DMS53 treated with DMSO at 0.1 percent for 48 hours (cell line): ENCODE results near the gene HEPN1.

Experiments used
- DNase-seq: peaks from one replicate; lab custom pipeline; 2025; ENCODE audit not compliant: unreplicated experiment; lab: John Stamatoyannopoulos, UW

Gene HEPN1

GRCh38 chr11:124884869-124885479 is 34.1 kb upstream of the HEPN1 start:
- DNase-seq: no peak

GRCh38 chr11:124886476-124886875 is 32.6 kb upstream of the HEPN1 start:
- no peak for DNase-seq

DNA sequence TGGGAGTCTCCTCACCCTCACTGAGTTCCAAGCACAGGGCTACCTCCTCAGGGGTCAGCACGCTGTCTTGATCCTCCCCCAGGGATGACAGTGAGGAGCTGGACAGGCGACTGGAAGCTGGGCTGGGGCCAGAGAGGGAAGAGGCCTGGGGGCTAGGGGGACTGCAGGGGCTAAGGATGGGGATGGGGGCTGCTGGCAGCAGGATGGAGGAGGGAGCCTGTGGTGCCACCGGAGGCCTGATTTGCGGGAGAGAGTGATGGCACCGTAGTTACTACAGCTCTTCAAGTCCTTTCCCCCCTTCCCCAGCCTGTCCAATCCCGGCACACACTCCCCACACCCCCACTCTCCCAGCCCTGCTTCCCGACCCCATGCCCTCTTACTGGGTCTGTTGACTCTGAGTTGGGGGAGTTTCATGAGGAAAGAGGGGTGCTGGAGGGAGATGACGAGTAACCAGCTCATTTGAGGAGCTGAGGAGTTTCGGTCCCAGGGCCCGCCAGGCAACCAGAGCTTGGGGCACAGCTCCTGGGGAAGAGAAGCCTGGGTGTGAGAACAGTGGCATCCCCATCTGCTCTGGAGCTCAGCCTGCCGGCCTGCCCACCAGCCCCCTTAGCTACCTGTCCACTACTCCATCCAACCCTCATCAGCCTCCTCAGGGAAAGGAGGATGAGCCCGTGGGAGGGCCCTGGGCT is 31.9 kb upstream of the HEPN1 start:
- DNase-seq: no peak

DNA sequence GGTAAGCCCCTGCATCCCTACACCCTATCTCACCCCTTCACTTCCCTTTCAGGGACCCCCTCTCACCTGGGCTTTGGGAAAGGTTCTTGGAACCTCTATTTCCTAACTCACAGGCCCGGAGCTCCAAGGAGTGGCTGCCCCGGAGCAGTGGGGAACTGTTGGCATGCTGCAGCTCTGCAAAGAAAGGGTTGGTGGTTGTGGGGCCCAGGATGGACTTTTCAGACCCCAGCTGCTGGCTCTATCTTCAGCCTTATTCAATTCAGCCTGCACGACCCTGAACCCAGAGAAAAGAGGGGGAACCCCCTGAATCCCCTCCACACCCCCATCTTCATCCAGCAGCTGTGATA is 31.4 kb upstream of the HEPN1 start:
- no peak for DNase-seq

DNA sequence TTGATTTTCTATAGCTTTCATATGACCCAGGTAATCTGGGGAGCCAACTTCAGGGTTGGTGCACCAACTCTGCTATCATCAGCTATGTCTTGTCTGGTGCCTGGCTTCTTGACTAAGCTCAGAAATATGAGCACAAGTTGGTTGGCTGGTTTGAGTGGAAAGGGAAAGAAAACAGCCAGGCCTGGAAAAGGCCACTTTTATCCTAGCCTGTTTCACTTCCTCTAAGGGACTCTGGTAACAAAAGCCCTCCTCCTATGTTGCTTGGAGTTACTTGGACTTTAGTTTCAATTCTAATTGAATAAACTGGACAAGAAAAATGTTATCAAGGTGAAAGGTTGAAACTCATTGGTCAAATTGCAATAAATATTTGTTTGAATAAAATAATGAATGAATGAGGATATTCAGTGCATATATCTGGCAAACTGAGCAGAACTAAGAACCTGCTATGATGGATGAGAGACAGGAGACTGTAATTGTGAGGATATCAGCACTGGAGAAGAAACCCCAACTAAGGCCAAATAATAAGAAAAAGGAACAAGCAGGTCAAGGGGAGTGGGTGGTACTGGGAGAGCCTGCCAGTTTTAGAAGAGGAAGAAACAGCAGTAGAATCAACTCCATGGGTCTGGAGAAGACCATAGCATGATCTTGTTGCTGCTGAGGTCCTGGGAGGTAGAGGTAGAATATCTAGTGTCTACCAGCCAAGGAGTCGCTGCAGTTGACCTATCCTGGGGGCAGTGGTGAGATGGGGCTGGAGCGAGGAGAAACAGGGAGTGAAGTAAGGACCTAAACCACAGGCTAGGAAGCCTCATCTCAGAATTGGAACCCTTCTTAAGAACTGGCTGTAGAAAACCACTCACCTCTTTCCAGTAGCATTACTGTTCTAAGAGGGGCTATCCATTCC is 29.6 kb upstream of the HEPN1 start:
- DNase-seq: no peak

DNA sequence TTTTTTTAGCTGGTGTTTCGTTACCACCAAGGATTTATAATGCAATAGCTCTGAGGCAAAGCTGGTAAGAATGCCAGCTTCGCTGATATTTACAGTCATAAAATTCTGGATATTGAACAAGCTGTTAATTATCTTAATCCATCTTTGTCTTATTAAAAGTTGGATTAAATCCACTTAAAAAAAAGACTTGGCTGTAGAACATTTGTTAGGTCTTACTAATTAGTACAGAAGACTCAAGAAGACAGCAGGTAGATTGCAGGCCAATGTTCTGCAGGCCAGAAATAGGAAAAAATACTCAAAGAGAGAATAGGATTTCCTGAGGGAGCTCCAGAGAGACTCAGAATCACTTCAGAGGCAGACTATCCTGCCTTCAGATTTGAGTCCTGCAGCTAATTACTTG is 28.9 kb upstream of the HEPN1 start:
- no peak for DNase-seq

GRCh38 chr11:124890683-124891372 is 28.2 kb upstream of the HEPN1 start:
- DNase-seq: no peak

GRCh38 chr11:124891373-124891861 is 27.6 kb upstream of the HEPN1 start:
- no peak for DNase-seq

DNA sequence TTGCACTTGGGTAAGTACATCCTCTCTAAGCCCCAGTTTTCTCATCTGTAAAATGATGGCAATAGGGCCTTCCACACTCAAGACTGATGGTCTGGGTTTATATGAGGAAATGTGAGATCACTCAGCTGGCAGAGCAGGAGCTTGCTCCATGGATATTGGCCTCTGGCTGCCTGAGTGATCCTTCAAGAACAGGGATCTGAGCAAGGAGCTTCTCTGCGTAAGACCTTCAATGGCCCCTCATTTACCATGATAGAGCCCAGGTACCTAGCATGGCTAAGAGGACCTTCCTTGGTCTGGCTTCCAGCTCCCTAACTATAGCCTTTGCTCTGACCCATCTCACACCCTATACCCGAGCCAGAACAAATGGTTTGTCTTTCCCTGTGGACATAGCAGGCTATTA is 26.9 kb upstream of the HEPN1 start:
- no peak for DNase-seq

DNA sequence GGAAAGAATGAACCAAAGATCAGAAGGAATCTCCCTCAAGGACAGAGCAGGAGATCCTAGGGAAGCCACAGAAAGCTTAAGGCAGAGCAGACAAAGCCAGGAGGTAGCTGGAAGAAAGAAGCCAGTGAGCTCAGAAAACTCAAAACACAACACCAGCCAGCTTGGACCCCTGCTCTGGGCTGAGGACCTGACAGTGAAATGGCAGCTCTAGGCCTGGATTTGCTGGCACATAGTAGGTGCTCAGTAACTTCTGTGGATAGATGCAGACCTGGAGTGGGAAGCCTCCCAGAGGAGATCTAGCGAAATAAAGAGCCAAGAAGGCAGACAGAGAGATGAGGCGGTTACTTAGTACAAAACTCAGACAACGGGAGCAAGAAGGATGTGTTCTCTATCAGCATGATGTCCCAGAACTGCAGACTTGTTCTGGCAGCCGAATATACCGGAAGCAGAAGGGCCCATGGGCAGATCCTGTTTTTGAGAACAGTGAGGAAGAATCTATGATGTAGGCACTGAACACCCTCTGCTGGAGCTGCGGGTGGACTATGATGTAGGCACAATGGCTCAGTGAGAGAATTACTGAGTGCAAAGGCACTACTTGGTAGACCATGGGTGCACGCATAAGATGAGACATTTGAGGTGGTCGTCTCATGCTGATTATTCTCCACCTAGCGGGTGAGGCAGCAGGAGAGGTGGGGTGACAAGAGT is 26.1 kb upstream of the HEPN1 start:
- no peak for DNase-seq

DNA sequence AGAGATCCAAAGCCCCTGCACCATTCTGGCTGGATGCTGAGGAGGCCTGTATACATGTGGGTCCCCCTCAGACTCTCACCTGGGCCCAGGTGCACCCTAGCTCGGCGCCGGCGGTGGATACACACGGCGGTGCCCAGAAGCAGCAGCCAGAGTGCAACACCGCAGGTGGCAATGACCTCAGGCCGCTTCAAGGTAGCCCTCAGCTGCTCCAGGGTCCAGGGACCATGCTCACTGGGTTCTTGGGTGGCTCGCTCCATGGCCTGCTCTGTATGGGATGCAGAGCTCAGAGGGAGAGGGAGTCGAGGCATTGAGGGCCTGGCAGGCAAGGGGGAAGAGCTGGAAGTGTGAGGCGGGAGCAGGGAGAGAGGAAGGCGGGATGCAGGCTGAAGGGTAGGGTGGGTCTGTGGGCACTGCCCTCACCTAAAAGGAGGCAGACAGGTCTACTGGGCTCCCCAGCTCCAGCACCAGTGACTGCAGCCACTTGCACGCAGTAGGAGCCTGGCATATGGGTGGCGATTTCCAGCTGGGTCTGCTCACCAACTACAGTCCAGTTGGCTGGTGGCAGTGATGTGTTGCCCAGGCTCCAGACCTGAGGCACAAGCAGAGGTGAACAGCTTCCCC is 25.2 kb upstream of the HEPN1 start:
- DNase-seq: no peak

DNA sequence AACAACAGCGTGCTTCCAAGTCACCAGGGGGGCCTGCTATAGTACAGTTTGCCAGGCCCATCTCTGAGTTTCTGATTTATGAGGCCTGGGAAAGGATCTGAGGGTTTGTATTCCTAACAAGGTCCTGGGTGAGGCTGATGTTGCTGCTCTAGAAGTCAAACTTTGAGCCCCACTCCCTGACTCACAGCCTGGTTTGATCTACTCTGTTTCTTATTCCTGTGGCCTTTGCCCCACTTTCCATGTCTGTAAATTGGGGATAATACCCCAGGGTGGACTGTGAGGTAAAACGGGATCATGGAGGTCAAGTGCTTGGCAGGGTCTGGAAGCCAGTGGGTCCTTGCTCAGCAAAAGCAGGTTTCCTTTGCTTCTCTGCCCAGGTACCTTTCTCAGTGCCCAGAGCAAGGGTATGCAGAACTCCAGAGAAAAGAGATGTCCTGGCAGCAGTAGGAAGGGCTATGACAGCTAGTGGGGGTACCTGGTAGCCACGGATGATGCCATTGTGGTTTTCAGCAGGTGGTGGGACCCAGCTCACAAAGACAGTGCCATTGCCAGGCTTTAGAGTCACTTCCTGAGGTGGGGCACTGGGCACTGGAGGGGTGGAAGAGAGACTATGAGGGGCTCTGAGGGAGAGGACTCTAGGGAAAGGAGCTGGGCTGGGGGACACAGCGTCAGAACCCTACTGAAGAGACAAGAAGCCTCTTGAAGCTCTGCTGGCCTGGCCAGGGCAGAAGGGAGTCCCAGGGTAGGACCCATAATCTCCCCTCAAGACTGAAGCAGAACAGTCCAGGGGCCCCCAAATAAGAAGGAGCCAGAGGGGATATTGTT is 24.2 kb upstream of the HEPN1 start:
- DNase-seq: no peak

- DNase-seq: no peak
These were observed 23.5 kb upstream of the HEPN1 start for GRCh38 chr11:124895471-124895971.

GRCh38 chr11:124896071-124896750 is 22.8 kb upstream of the HEPN1 start:
- no peak for DNase-seq

DNA sequence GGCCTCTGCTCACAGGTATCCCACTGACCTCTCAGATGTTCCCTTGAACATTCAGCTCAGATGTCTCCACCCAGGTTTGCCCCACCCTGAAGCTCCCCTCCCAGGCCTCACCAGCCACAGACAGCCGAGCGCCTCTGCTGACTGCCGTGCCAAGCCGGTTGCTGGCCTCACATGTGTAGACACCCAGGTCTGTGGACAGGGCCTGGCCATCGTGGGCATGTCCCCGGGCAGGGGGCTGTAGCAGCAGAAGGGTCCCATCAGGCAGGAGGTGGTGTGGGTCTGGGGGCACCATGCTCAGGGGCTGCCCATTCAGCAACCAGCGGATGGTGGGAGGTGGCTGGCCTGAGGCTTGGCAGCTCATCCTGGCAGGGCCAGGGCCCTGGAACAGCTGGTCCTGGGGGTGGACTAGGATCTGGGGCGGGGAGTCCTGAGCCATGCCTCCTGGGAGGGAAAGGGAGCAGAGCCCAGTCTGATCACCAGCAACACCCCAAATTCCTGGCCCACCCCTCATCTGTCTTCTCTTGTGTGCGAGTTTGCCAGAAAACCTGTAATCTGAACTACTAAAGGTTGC is 22.1 kb upstream of the HEPN1 start:
- no peak for DNase-seq

- no peak for DNase-seq
These were observed 21.3 kb upstream of the HEPN1 start, which contains the start of gene ROBO4 for GRCh38 chr11:124897674-124898262. ROBO4 (minus strand) TSS chr11:124897865; CDS start chr11:124897795, 70 bp downstream.

GRCh38 chr11:124898263-124898680 is 20.8 kb upstream of the HEPN1 start:
- DNase-seq: no peak

DNA sequence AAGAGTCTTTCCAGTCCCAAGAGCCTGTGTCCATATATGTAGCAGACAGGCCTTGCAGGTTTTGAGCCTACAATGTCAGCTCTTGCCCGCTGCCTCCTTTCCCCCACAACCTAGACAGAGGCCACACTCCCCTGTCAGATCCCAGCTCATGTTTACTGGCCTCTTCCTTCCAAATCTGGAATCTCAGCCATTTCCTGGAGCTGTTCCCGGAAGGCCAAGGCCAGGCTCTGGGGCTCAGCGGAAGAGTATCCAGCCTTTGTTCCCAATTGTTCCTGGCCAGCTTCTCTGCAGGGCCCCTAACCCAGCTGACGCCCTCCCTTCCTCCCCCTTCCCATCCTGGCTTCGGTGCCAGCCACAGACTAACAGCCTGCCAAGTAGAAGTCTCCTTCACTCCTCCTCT is 20.3 kb upstream of the HEPN1 start:
- no peak for DNase-seq
